Vagina (tissue), 2 donors: Measurements from ENCODE around the gene NES.

Experiments used
- POLR2A ChIP-seq, 2 donors: fragments of 450-650 bp; IDR thresholded peaks; one replicate each; pipeline ENCODE4 v1.6.1; 2017; ENCODE audit warnings: antibody characterized with exemption in 2 of 2, mild to moderate bottlenecking in 2 of 2, moderate library complexity in 2 of 2
- TF ChIP-seq, protein P1 (sequence below), 3 experiments: fragments of 450-650 bp in 2 of 3; fragments of 200-600 bp in 1 of 3; sonication (generic) in 1 of 3; IDR thresholded peaks; one replicate each; pipeline ENCODE4 v1.5.1; 2017 to 2019; ENCODE audit warnings: antibody characterized with exemption in 3 of 3, mild to moderate bottlenecking in 2 of 3, moderate library complexity in 2 of 3

- TF ChIP-seq, protein P1, sequence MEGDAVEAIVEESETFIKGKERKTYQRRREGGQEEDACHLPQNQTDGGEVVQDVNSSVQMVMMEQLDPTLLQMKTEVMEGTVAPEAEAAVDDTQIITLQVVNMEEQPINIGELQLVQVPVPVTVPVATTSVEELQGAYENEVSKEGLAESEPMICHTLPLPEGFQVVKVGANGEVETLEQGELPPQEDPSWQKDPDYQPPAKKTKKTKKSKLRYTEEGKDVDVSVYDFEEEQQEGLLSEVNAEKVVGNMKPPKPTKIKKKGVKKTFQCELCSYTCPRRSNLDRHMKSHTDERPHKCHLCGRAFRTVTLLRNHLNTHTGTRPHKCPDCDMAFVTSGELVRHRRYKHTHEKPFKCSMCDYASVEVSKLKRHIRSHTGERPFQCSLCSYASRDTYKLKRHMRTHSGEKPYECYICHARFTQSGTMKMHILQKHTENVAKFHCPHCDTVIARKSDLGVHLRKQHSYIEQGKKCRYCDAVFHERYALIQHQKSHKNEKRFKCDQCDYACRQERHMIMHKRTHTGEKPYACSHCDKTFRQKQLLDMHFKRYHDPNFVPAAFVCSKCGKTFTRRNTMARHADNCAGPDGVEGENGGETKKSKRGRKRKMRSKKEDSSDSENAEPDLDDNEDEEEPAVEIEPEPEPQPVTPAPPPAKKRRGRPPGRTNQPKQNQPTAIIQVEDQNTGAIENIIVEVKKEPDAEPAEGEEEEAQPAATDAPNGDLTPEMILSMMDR (IDR thresholded peaks at IDR 0.05), result no peak
- TF ChIP-seq POLR2A (IDR thresholded peaks at IDR 0.05), result no peak
These were observed 34.0 kb upstream of the NES start for GRCh38 chr1:156711011-156711817.
